GM18505 (cell line): ENCODE measurements around the gene BFSP2.

Experiments used
- ATAC-seq: cut with Tn5 transposase; IDR thresholded peaks from one replicate; pipeline ENCODE4 v1.9.1; 2021; ENCODE audit not compliant: unreplicated experiment
- POLR2A ChIP-seq: IDR thresholded peaks from 4 replicates; pipeline ENCODE4 v1.6.1; 2011; ENCODE audit warnings: borderline replicate concordance; ENCODE audit not compliant: insufficient read depth, insufficient read length; ENCODE audit errors: extremely low read depth

Gene BFSP2, protein sequence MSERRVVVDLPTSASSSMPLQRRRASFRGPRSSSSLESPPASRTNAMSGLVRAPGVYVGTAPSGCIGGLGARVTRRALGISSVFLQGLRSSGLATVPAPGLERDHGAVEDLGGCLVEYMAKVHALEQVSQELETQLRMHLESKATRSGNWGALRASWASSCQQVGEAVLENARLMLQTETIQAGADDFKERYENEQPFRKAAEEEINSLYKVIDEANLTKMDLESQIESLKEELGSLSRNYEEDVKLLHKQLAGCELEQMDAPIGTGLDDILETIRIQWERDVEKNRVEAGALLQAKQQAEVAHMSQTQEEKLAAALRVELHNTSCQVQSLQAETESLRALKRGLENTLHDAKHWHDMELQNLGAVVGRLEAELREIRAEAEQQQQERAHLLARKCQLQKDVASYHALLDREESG

DNA sequence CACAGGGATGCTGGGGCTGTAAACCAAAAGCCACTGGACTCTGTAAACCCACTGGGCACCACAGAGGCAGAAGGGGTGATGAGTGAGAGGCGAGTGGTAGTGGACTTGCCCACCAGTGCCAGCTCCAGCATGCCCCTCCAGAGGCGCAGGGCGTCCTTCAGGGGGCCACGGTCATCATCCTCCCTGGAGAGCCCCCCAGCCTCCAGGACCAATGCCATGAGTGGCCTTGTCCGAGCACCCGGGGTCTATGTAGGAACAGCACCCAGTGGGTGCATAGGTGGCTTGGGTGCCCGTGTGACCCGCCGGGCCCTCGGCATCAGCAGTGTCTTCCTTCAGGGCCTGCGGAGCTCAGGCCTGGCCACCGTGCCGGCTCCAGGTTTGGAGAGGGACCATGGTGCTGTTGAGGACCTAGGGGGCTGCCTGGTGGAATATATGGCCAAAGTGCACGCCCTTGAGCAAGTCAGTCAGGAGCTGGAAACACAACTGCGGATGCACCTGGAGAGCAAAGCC, at the start of gene BFSP2:
TSS of gene BFSP2 (plus strand) at position 51 of the 510 bp plus-strand sequence. CDS start at position 79, 28 bp downstream.
- ATAC-seq = no peak
- TF ChIP-seq POLR2A = no peak

DNA sequence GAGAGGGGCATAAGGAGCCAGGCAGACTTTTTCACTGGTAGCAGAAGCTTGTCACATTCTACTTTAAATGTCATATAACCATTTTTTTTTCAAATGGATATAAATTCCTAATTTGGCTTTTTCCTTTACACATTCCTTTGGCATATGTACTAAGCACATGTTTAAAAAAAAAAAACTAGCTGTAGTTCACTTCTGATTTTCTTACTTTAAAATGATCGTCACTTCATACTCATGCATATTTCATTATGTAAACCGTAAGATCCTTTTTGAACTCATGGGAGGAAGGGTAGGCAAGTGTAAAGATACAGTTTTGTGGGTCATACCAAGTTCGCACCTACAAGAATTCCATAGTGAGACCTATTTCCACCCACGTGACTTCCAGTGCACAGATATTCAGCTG, 45.1 kb upstream of the BFSP2 start:
- TF ChIP-seq POLR2A = no peak
- no peak for ATAC-seq

- ATAC-seq = no peak
- no peak for TF ChIP-seq POLR2A
These were observed 39.4 kb upstream of the BFSP2 start for GRCh38 chr3:133360476-133360875.

DNA sequence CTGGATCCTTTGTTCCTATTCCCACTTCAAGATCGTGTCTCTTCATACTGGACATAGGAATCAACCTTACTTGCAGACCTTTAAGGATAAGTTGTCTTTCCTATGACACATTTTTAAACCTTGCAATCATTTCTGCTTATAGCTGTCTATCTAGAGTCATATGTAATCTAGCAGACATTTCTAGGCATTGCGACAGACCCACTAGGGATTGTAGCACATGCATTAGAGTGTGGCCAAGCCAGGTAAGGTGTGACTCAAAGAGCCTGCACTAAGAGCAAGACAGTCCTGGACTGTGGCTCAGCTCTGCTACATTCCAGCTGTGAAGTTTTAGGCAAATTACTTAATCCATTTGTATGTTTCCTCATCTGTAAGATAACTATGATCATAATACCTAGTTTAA, 38.8 kb upstream of the BFSP2 start:
- TF ChIP-seq POLR2A = no peak
- ATAC-seq = no peak

DNA sequence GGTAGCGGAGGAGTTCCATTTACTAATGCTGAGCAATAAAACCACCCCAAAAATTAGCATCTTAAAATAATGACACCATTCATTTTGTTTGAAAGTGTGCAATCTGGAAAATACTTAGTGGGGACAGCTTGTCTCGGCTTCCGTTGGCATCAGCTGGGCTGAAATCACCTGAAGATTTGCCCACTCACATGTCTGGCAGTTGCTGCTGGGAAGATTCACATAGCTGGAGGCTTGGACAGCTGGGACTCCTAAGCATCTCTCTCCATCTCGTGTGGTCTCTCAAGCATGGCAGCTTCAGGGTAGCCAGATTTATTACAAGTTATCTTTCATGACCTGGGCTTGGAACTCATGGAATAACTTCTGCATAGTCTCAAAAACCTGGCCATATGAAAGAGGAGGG, 38.4 kb upstream of the BFSP2 start:
- no peak for ATAC-seq
- no peak for TF ChIP-seq POLR2A

DNA sequence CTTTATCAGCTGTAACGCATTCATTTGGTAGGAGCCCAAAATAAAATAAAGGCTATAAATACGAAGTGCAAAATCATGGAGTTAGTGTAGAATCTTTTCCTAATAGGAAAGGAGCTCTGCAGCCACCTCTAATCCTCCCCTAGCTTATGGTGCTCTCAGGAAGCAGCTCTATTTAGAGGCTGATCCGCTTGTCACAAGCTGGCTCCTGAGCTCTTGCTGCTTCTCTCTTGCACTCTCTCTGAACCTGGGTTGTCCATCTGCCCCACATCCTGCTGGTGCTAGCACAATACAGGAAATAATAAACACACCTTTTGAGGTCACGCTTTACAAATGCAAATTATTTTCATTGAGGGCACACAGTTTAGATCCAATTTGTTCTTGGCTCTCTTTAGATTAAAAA, 37.3 kb upstream of the BFSP2 start:
- no peak for TF ChIP-seq POLR2A
- no peak for ATAC-seq

DNA sequence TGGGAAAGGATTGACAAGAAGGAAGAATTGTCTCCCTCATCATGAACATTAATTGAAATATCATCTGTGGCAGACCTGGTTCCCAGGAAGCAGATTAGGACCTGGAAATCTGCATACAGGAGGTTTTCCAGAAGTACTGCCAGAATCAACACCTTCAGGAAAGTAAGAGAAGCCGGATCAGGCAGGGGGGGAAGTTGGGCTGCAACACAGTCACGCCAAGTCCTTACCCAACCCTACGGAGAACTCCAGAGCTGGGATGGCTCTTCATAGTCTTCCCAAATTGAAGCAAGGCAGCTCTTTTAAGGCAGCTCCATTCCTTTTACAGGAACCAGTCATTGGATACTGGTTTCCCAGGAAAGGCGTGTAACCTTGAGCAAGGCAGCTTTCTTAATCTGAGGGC, 35.2 kb upstream of the BFSP2 start:
- no peak for TF ChIP-seq POLR2A
- ATAC-seq = no peak

DNA sequence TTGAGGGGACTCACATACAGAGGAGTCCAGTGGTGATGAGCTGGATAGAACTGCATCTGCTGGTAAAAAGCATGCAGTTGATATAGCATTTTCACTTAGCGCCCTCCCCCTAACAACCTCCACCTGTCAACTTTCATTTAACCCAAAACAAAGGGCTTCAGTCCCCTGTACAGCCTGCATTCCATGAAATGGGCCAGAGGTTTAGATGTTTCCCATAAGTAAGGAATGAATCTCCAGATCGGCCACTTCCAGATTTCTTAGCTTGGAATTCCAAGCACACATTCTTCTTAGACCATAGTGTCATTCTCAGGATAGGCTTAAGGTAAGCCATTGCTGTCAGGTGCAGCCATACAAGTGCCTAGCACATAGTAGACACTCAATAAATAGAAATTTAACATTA, 32.9 kb upstream of the BFSP2 start:
- ATAC-seq = no peak
- TF ChIP-seq POLR2A = no peak

DNA sequence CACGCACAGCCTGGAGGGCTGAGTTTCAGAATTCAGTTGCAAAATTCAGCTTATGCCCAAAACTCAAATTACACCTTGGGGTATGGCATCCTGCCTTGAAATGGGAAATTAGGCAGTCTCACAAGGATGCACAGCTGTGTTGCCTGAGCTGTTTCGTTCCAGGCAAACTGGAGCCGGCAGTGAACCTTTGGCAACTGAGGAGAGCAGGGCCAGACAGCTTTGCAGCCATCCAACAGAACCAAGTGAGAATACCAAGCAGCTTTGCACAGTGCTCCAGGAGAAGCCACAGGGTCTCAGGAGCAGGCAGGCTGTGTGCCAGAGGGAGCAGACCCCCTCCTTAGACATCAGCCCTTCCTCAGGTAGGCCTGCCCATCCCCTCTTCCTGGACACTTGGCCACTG, 32.5 kb upstream of the BFSP2 start:
- ATAC-seq = no peak
- TF ChIP-seq POLR2A = no peak

- ATAC-seq = no peak
- no peak for TF ChIP-seq POLR2A
These were observed 31.9 kb upstream of the BFSP2 start for GRCh38 chr3:133367956-133368355.

DNA sequence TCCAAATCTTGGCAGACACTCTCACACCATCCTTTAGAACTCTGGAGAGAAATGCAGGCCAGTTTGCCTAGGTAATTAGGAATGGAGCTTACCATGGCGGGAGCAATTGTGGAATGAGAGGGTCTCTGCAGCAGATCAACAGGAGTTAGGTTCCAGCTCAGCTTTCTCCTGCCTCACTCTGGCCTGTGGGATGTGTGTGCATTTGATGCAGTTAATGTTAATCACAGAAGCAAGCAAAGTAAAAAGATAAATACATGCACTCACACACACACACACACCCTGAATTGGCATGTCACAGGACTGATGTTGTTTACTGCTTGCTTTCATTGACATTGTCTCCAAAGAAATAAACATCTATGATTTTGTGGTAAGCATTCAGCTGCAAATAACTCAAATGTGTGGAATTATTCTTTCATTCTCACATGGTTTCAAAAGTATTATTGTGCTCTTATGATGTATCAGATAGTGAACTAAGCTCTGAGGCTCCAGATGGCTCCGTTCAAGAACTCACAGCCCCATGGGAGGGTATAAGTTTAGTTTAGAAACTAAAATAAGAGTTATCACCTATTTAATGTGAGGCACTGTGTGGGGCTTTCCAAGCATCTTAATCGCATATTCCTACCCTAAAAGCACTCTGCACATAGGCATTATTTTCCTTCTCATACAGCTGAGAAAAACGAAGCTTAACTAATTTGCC, 31.3 kb upstream of the BFSP2 start:
- TF ChIP-seq POLR2A = no peak
- ATAC-seq = no peak

DNA sequence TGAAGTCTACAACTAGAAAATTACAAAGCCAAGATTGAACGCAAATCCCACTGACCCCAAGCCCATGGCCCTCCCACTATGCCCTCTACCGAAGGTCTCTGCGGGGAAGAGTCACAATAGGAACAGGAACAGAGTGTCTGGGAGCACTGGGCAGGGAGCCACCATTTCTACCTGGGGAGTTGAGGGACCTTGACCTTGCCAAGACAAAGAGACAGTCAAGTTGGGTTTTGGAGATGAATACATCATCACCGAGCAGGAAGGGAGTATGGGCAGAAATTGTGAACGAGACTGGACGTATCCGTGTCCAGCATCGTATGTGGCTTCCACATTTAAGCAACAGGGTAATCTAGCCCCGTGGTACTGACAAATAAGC, 30.8 kb upstream of the BFSP2 start:
- no peak for ATAC-seq
- no peak for TF ChIP-seq POLR2A

- no peak for TF ChIP-seq POLR2A
- ATAC-seq = no peak
These were observed 28.7 kb upstream of the BFSP2 start for GRCh38 chr3:133371181-133371580.

DNA sequence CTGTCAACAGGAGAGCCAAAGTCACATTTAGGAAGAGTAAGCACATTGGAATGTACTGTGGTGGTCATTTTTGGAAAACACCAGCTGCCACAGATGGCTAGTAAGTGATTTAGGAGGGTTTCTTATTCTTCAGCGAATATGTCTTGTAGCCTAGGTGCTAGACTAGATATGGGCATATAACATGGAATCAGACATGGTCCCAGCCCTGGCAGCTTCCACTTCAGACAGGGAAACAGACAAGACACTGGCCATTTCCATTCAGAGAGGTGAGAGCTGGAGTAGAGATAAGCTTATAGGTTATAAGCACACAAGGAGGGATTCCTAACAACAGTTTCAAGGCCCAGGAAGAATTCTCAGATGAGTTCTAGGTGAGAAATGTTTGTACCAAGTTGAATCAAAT, 28.2 kb upstream of the BFSP2 start:
- ATAC-seq = no peak

DNA sequence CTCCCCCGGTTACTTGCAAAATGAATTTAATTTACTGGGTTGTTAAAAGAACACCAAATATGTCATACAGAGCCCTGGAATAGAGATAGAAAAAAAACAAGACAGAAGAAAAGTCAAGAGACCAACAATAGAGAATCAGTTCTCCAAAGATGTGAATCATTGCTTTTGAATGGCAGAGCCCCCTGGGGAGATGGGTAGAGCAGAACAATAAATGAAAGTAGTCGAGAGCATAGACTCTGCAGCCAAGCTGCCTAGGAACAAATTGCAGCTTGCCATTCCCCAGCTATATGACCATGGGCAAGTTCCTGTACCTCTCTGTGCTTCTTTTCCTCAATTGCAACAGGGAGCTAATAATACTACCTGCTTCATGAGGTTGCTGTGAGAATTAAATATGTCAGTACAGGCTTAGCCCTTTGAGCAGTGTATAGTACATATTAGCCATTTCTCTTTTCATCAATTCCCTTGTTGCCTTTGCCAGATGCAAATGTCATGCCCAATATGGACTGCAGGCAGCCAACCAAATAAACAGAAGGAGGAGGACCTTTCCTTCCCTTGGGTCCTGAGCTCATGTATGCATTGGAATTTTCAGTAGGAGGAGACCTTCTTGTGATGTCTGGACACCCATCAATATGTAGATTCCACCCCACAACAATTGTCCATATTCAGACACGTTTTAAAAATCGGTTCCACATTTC, 25.0 kb upstream of the BFSP2 start:
- no peak for TF ChIP-seq POLR2A
- ATAC-seq = no peak

More for the DNA sequence above, 28.2 kb upstream of the BFSP2 start:
- no peak for TF ChIP-seq POLR2A

- no peak for TF ChIP-seq POLR2A
- ATAC-seq = no peak
These were observed 24.5 kb upstream of the BFSP2 start for GRCh38 chr3:133375403-133375745.
